ENCODE data around the gene MIER2. TPM values are rescaled to one million over a fixed set of nuclear protein-coding genes. Genes with fewer than 3 reads are reported as not detected.
A peak's percentile ranks its signal among the peaks of the same experiment; 100 is the strongest.
"Not testable (repeated sequence)": the region's sequence is repeated elsewhere in the genome, so short reads cannot be mapped to it uniquely, and the experiment has no call there.

Gene MIER2
- polyA plus RNA-seq, 3 donors = 19.5 to 24.0 (median 22.0) TPM

GRCh38 chr19:291006-291521 lies 53.5 kb downstream of the MIER2 start, which contains the start of gene PLPP2:
TSS of gene PLPP2 (minus strand) at chr19:291403. CDS start at chr19:291336, 67 bp downstream.
- no peak for DNase-seq (ENCODE audit: low read depth in 3 of 3, low spot score in 2 of 3)

- DNase-seq (ENCODE audit: low read depth in 3 of 3, low spot score in 2 of 3) = no peak
Measured at GRCh38 chr19:290372-291005, 54.1 kb downstream of the MIER2 start.

- DNase-seq (ENCODE audit: low read depth in 3 of 3, low spot score in 2 of 3) = no peak
Measured at GRCh38 chr19:289651-290371, 54.8 kb downstream of the MIER2 start.

- DNase-seq (ENCODE audit: low read depth in 3 of 3, low spot score in 2 of 3) = no peak
Measured at GRCh38 chr19:288911-289310, 55.7 kb downstream of the MIER2 start.

GRCh38 chr19:287381-287871 lies 57.2 kb downstream of the MIER2 start:
- no peak for DNase-seq (ENCODE audit: low read depth in 3 of 3, low spot score in 2 of 3)

GRCh38 chr19:283395-283794 lies 61.2 kb downstream of the MIER2 start:
- no peak for DNase-seq (ENCODE audit: low read depth in 3 of 3, low spot score in 2 of 3)

GRCh38 chr19:282501-282900 lies 62.1 kb downstream of the MIER2 start:
- no peak for DNase-seq (ENCODE audit: low read depth in 3 of 3, low spot score in 2 of 3)

- DNase-seq (ENCODE audit: low read depth in 3 of 3, low spot score in 2 of 3) = no peak
Measured at GRCh38 chr19:281992-282391, 62.6 kb downstream of the MIER2 start.

- no peak for DNase-seq (ENCODE audit: low read depth in 3 of 3, low spot score in 2 of 3)
Measured at GRCh38 chr19:281156-281853, 63.3 kb downstream of the MIER2 start.

GRCh38 chr19:280541-281009 lies 64.0 kb downstream of the MIER2 start:
- DNase-seq (ENCODE audit: low read depth in 3 of 3, low spot score in 2 of 3) = no peak

GRCh38 chr19:279656-280055 lies 64.9 kb downstream of the MIER2 start:
- DNase-seq (ENCODE audit: low read depth in 3 of 3, low spot score in 2 of 3) = no peak

- DNase-seq (ENCODE audit: low read depth in 3 of 3, low spot score in 2 of 3) = no peak
Measured at GRCh38 chr19:279231-279630, 65.4 kb downstream of the MIER2 start.

- peak in 2 of 3 donors; percentile 65 to 72 for DNase-seq (ENCODE audit: low read depth in 3 of 3, low spot score in 2 of 3)
Measured at GRCh38 chr19:277581-278165, 66.9 kb downstream of the MIER2 start.

- DNase-seq (ENCODE audit: low read depth in 3 of 3, low spot score in 2 of 3) = no peak
Measured at GRCh38 chr19:277131-277530, 67.5 kb downstream of the MIER2 start.

- no peak for DNase-seq (ENCODE audit: low read depth in 3 of 3, low spot score in 2 of 3)
Measured at GRCh38 chr19:275958-276646, 68.5 kb downstream of the MIER2 start.

- DNase-seq (ENCODE audit: low read depth in 3 of 3, low spot score in 2 of 3) = no peak
Measured at GRCh38 chr19:275000-275399, 69.6 kb downstream of the MIER2 start.

GRCh38 chr19:273393-273792 lies 71.2 kb downstream of the MIER2 start:
- no peak for DNase-seq (ENCODE audit: low read depth in 3 of 3, low spot score in 2 of 3)

GRCh38 chr19:271856-272255 lies 72.7 kb downstream of the MIER2 start:
- DNase-seq (ENCODE audit: low read depth in 3 of 3, low spot score in 2 of 3) = no peak

GRCh38 chr19:270766-271318 lies 73.8 kb downstream of the MIER2 start:
- not testable (repeated sequence) for DNase-seq (ENCODE audit: low read depth in 3 of 3, low spot score in 2 of 3)

GRCh38 chr19:269241-269640 lies 75.4 kb downstream of the MIER2 start:
- DNase-seq (ENCODE audit: low read depth in 3 of 3, low spot score in 2 of 3) = no peak
